PFSK-1 (cell line): ENCODE data around the gene C6orf62.

Experiments
- FOXP2 ChIP-seq: optimal IDR thresholded peaks from 2 replicates; pipeline ENCODE3; 2011; ENCODE audit warnings: borderline replicate concordance, control low read depth, inconsistent platforms; ENCODE audit not compliant: insufficient read depth; ENCODE audit errors: extremely low read length, extremely low read depth
- POLR2AphosphoS5 ChIP-seq: IDR thresholded peaks from 2 replicates; pipeline ENCODE4 v1.6.1; 2012; ENCODE audit warnings: low read depth, mild to moderate bottlenecking, control low read depth, low read length, moderate library complexity
- SIN3A ChIP-seq: IDR thresholded peaks from 2 replicates; pipeline ENCODE4 v1.6.1; 2012; ENCODE audit warnings: mild to moderate bottlenecking, low read length, moderate library complexity, borderline replicate concordance; ENCODE audit not compliant: insufficient read depth
- TAF1 ChIP-seq: IDR thresholded peaks from 2 replicates; pipeline ENCODE4 v1.6.1; 2012; ENCODE audit warnings: low read length, control low read depth, borderline replicate concordance; ENCODE audit not compliant: insufficient read depth
- TF ChIP-seq, protein P1 (sequence below), 2 experiments: IDR thresholded peaks; 2 replicates each; pipeline versions ENCODE4 v1.6.1 to v1.8.0; 2011 to 2012; ENCODE audit warnings: low read depth in 2 of 2, low read length in 2 of 2, control low read depth in 1 of 2, inconsistent platforms in 1 of 2, mild to moderate bottlenecking in 1 of 2, moderate library complexity in 1 of 2; ENCODE audit not compliant: insufficient read depth in 1 of 2

The C6orf62 gene

DNA sequence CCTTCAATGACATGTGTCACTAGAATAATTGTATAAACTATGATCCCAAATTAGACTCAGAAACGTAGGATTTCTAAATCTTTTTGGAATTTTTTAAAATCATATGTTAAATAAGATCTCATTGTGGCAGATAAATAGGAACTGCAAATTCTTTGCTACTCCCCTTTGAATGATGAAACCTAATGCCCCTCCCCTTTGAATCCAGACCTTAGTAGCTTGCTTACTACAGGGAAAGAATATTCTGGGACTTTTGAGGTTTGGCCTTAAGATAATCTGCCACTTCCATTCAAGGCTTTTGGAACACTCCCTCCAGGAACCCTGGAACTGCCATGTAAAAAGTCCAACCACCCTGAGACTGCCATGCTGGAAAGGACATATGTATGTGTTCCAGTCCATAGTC is 59.4 kb downstream of the C6orf62 start:
- TF ChIP-seq TAF1, result no peak
- TF ChIP-seq SIN3A, result no peak
- no peak for TF ChIP-seq POLR2AphosphoS5
- TF ChIP-seq, protein P1, sequence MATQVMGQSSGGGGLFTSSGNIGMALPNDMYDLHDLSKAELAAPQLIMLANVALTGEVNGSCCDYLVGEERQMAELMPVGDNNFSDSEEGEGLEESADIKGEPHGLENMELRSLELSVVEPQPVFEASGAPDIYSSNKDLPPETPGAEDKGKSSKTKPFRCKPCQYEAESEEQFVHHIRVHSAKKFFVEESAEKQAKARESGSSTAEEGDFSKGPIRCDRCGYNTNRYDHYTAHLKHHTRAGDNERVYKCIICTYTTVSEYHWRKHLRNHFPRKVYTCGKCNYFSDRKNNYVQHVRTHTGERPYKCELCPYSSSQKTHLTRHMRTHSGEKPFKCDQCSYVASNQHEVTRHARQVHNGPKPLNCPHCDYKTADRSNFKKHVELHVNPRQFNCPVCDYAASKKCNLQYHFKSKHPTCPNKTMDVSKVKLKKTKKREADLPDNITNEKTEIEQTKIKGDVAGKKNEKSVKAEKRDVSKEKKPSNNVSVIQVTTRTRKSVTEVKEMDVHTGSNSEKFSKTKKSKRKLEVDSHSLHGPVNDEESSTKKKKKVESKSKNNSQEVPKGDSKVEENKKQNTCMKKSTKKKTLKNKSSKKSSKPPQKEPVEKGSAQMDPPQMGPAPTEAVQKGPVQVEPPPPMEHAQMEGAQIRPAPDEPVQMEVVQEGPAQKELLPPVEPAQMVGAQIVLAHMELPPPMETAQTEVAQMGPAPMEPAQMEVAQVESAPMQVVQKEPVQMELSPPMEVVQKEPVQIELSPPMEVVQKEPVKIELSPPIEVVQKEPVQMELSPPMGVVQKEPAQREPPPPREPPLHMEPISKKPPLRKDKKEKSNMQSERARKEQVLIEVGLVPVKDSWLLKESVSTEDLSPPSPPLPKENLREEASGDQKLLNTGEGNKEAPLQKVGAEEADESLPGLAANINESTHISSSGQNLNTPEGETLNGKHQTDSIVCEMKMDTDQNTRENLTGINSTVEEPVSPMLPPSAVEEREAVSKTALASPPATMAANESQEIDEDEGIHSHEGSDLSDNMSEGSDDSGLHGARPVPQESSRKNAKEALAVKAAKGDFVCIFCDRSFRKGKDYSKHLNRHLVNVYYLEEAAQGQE (IDR thresholded peaks at IDR 0.05; ENCODE audit: insufficient read depth in 1 of 2, low read depth in 2 of 2, low read length in 2 of 2), result no peak

DNA sequence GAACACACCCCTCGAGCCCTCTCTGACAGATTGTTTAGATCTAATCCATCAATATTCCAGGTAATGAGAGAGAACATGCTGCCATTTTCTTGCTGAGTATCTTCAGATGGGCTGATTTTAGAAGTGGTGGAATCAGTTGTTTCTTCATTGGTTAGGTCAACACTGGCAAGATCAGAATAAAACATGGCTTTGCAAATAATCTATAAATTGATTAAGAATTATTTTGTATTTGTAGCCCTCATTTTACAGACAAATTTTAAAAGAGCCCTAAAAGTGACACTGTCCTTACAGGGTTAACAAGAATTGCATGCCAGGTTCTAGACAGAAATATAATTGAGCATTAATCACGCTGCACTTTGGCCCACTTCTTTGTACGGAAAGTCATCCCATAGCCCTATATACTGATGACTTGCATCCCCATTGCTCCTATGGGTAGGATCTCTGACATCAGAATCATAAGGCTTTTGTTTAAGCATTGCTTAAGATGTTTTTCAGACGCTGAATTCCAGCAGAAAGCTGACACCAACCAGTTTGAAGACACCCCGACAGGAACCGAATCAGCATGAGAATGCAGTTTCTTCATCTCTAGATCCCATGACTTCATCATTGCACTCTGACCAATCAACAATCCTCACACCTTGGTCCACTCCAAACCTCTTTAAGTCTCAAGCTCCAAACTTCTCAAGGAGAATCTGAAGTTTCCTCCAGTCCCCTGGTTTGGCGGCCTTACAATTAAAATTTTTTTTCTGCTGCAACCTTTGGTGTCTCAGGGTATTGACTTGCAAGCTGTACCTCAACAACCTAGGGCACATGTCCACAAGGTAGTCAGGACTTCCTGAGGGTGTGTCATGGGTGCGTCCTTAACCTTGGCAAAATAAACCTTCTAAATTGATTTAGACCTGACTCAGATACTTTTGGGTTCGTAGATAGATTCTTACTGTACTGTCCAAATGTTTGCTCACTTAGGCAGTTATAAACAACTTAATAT is 60.1 kb downstream of the C6orf62 start:
- no peak for TF ChIP-seq POLR2AphosphoS5
- TF ChIP-seq SIN3A, result no peak
- no peak for TF ChIP-seq TAF1
- TF ChIP-seq, protein P1 (IDR thresholded peaks at IDR 0.05; ENCODE audit: insufficient read depth in 1 of 2, low read depth in 2 of 2, low read length in 2 of 2), result no peak
- no peak for TF ChIP-seq FOXP2

DNA sequence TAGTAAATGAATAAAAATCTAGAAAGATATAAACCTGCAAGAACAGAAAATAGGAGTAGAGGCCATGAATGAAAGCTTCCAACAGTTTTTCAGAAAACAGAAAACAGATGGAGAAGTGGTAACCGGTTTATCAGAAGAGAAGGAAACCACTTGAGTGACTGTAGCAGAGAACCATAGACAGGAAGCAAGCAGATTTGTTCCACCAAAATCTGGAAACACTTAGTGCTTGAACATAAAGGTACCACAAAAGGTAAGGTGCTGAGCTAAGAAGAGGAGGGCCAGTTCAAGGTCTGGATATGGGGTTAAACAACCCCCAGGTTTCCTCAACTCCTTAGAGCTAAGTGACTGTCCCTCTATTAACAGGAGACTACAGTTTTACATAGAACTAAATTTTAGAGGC is 63.7 kb downstream of the C6orf62 start:
- no peak for TF ChIP-seq POLR2AphosphoS5
- no peak for TF ChIP-seq TAF1
- no peak for TF ChIP-seq FOXP2
- TF ChIP-seq SIN3A, result no peak
- TF ChIP-seq, protein P1 (IDR thresholded peaks at IDR 0.05; ENCODE audit: insufficient read depth in 1 of 2, low read depth in 2 of 2, low read length in 2 of 2), result no peak
